Natural killer cell (primary cell): ENCODE results near the gene ETV6. TPM values are rescaled to one million over a fixed set of nuclear protein-coding genes. Genes with fewer than 3 reads are reported as not detected.

Source experiments
- ATAC-seq, 3 donors: fragments of 150-1000 bp in 2 of 3; fragments of 200-7000 bp in 1 of 3; cut with Tn5 transposase; 1 replicate in 1 of 3; 2 replicates in 2 of 3; pipeline ENCODE4 v1.10.0; 2021; ENCODE audit warnings: mild to moderate bottlenecking in 2 of 3, moderate library complexity in 2 of 3
- DNase-seq, 2 donors: peaks; one replicate each; pipeline versions ENCODE4 v3.0.0 to v3.0.0-alpha.2; 2013 to 2021; ENCODE audit warnings: mixed read lengths in 1 of 2
- H3K27ac ChIP-seq: one replicate; pipeline ENCODE4 v1.5.1; 2013; ENCODE audit warnings: mild to moderate bottlenecking, low read length
- H3K27me3 ChIP-seq: one replicate; pipeline ENCODE4 v1.6.1; 2013; ENCODE audit warnings: low read length; ENCODE audit not compliant: control insufficient read depth, insufficient read depth
- H3K36me3 ChIP-seq: one replicate; pipeline ENCODE4 v1.6.1; 2013; ENCODE audit warnings: low read length; ENCODE audit not compliant: control insufficient read depth, insufficient read depth
- H3K4me1 ChIP-seq: one replicate; pipeline ENCODE4 v1.6.1; 2013; ENCODE audit warnings: low read length; ENCODE audit not compliant: control insufficient read depth, insufficient read depth
- H3K4me3 ChIP-seq: one replicate; pipeline ENCODE4 v1.5.1; 2013; ENCODE audit warnings: low read length
- H3K9me3 ChIP-seq: one replicate; pipeline ENCODE4 v1.6.1; 2013; ENCODE audit warnings: low read length; ENCODE audit not compliant: control insufficient read depth, insufficient read depth
- H3K27ac Mint-ChIP-seq, 2 donors: one replicate each; pipeline ENCODE4 v1.8.0; 2022; ENCODE audit warnings: mild to moderate bottlenecking in 2 of 2, mixed read lengths in 2 of 2, moderate library complexity in 1 of 2
- H3K27me3 Mint-ChIP-seq, 2 donors: one replicate each; pipeline ENCODE4 v1.8.0; 2022; ENCODE audit warnings: low read depth in 2 of 2, mixed read lengths in 2 of 2
- H3K36me3 Mint-ChIP-seq: one replicate; pipeline ENCODE4 v1.8.0; 2022; ENCODE audit warnings: mixed read lengths
- H3K4me1 Mint-ChIP-seq, 2 donors: one replicate each; pipeline ENCODE4 v1.8.0; 2022; ENCODE audit warnings: mixed read lengths in 2 of 2
- H3K4me3 Mint-ChIP-seq: one replicate; pipeline ENCODE4 v1.8.0; 2022; ENCODE audit warnings: mild to moderate bottlenecking, moderate library complexity, mixed read lengths
- H3K9me3 Mint-ChIP-seq, 2 donors: one replicate each; pipeline ENCODE4 v1.8.0; 2022; ENCODE audit warnings: mixed read lengths in 2 of 2
- CTCF ChIP-seq: fragments of 200-600 bp; IDR thresholded peaks from one replicate; pipeline ENCODE4 v1.8.0; 2022; ENCODE audit warnings: antibody characterized with exemption
- WGBS: methylation state at CpG from one replicate; pipeline ENCODE4 v1.1.7; 2013; ENCODE audit warnings: missing lambda C conversion rate; ENCODE audit not compliant: insufficient coverage; 5-methylcytosine and 5-hydroxymethylcytosine counted together
- intact Hi-C: fragments of 100-400 bp; cut with micrococcal nuclease; formaldehyde crosslinking; loops from one replicate; pipeline ENCODE4 v1.14.2; 2022
- total RNA-seq, 4 donors: library from RNA; stranded (reverse); fragments of 120-200 nt in 1 of 4; gene quantifications; one replicate each; pipeline versions ENCODE4 v1.2.3 to v1.2.4, GENCODE V29; 2013 to 2022

Gene ETV6
- total RNA-seq, 3 donors from 2014 or later (not counting 1 experiment from before 2014, with no cell fraction given): 38.9 to 49.5 (median 40.6) TPM

DNA sequence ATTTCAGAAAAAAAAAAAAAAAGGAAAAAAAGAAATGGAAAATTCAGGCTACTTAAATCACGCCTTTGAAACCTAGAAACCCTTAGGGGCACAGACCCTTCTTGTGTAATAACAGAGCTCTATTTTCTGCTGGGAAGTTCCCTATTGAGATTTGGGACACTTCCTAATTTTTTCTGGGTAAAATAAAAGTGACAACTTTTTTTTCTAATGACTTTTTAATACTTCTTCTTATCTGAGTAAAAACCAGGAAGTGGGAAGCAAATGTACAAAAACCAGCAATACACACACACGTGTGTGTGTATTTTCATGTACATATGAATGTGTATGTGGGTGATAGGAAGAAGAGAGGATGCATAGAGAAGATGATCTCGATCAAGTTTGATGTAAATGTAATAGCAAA lies 35.8 kb downstream of the ETV6 start:
- no peaks in the 10 kb centered on the region for H3K27me3 ChIP-seq
- H3K9me3 ChIP-seq: no peaks in the 10 kb centered on the region
- no peak overlapping the region for H3K27ac ChIP-seq
- Mint-ChIP-seq H3K9me3 (no peaks in the 10 kb centered on the region), H3K27me3 (no peaks in the 10 kb centered on the region), H3K36me3 (no peaks in the 10 kb centered on the region), H3K4me3 (no peak overlapping the region), H3K27ac (no peak overlapping the region), H3K4me1 (peaks cover 34 to 43% of the 10 kb centered on the region in 2 donors)
- intact Hi-C loops: no loop called here
- no peak for DNase-seq
- ATAC-seq: no peak
- H3K36me3 ChIP-seq: no peaks in the 10 kb centered on the region
- no peak overlapping the region for H3K4me3 ChIP-seq
- no peak for TF ChIP-seq CTCF
- WGBS: 88% methylated on average over 2 of the region's 3 CpGs
- H3K4me1 ChIP-seq: peaks cover 7% of the 10 kb centered on the region

DNA sequence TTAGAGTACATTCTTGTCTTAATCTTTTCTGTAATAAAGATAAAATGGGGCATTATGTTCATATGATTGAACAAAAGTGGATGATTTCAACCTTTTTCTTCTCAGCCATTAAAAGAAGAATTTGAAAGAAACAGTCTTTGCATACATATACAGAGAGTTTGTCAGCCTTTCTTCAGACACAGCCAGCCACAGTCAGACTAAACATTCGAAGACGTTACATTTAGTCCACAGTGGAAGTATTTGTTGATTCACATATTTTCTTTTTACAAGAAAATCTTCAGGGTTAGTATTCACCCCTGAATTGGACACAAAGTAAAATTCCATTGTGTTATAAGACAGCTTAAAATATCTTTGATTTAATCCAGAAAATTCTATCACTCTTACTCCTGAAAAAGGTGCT lies 36.2 kb downstream of the ETV6 start:
- H3K4me3 Mint-ChIP-seq: no peak overlapping the region
- Histone ChIP-seq H3K27ac (no peak overlapping the region), H3K4me1 (peaks cover 7% of the 10 kb centered on the region), H3K9me3 (no peaks in the 10 kb centered on the region), H3K36me3 (no peaks in the 10 kb centered on the region), H3K27me3 (no peaks in the 10 kb centered on the region), H3K4me3 (no peak overlapping the region)
- no peak for TF ChIP-seq CTCF
- H3K9me3 Mint-ChIP-seq: no peaks in the 10 kb centered on the region
- no peaks in the 10 kb centered on the region for H3K27me3 Mint-ChIP-seq
- no peaks in the 10 kb centered on the region for H3K36me3 Mint-ChIP-seq
- intact Hi-C loops: no loop called here
- WGBS: no CpG with 5 or more reads among the region's 2 CpGs
- peaks cover 30 to 39% of the 10 kb centered on the region in 2 donors for H3K4me1 Mint-ChIP-seq
- ATAC-seq (no peak), DNase-seq (no peak)
- no peak overlapping the region for H3K27ac Mint-ChIP-seq

- intact Hi-C loops: no loop called here
- H3K27ac ChIP-seq: no peak overlapping the region
These were observed 36.6 kb downstream of the ETV6 start for GRCh38 chr12:11686120-11686519.

More at GRCh38 chr12:11686120-11686519, 36.6 kb downstream of the ETV6 start:
- Mint-ChIP-seq H3K27me3 (no peaks in the 10 kb centered on the region), H3K4me1 (peaks cover 28 to 37% of the 10 kb centered on the region in 2 donors), H3K4me3 (no peak overlapping the region), H3K27ac (no peak overlapping the region), H3K36me3 (no peaks in the 10 kb centered on the region), H3K9me3 (no peaks in the 10 kb centered on the region)
- TF ChIP-seq CTCF: no peak
- no peaks in the 10 kb centered on the region for H3K9me3 ChIP-seq
- H3K4me3 ChIP-seq: no peak overlapping the region
- WGBS: 93% methylated on average over 2 of the region's 2 CpGs
- H3K27me3 ChIP-seq: no peaks in the 10 kb centered on the region
- DNase-seq: no peak
- peaks cover 7% of the 10 kb centered on the region for H3K4me1 ChIP-seq
- no peak for ATAC-seq
- no peaks in the 10 kb centered on the region for H3K36me3 ChIP-seq
